NCI-H1092 (cell line): ENCODE results near the gene KDELR3.
"Not testable (repeated sequence)": the region's sequence is repeated elsewhere in the genome, so short reads cannot be mapped to it uniquely, and the experiment has no call there.

Source experiments
- DNase-seq: peaks from one replicate; lab custom pipeline; 2025; lab: John Stamatoyannopoulos, UW

KDELR3 gene

DNA sequence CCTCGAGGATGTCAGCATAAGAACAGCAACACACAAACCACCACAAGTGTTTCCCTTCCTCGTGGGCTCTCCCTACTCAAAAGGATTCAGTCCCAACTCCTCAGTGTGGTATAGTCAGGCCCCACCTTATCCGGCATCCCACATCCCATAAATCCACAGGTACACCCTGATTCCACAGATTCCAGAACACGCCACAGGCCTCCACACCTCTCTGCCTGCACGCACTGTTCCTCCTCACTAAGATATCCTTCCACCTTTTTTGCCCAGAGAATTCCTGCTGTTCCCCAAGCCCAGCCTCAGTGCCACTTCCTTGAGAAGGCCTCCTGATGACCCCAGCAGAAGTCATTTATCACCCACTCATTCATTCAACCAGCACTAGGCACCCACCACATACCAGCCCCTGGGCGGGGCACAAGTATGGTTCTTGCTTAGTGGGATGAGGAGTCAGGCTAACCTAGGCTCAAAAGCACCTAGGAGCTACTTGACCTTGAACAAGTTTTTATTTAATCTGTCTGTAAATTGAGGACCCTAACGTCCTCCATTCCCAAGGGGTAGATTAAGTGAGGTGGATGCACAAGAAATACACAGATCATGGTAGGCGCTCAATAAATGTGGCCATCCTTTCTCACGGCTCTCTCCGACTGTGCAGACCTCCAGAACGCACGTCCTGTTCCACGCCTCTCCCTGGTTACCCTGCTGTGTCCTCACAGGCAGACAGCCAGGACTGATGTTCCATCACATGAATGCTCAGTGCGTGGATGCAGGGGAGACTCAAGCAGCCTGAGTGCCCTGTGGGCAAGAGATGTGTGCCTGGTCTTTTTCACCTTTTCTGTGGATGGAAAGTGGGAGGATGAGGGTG lies 10.8 kb upstream of the KDELR3 start:
- DNase-seq = no peak

DNA sequence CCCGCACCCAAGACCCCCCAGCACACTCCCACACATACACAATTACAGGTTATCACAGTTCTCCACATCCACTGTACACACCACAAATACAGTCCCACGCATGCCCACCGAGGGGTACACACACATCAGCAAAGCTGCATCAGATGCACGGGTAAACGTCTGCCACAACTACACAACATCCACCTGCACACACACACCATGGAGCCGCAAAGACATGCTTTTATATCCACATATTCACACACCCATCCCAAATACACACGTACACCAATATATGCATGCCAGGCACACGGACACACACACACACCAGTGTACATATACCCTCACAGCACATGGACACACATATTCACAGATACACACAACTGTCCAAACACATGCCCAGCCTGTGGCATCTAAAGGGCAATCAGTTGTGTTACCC lies 7.5 kb upstream of the KDELR3 start:
- no peak for DNase-seq

DNA sequence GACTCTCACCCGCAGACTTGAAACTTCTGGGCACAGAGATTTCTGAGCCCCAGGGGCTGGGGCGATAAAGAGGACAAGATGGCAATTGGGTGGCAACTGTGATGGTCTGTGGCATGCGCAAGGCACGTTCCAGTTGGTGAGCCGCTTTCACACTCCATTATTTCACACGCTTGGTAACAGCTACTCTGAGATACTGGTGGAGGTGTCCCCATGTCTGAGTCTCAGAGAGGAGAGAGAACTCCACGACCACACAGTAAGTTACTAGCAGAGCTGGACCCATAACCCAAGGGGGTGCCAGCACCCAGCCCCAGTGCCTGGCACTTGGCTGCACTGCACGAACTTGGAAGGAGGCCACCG lies 6.9 kb upstream of the KDELR3 start:
- DNase-seq = no peak

DNA sequence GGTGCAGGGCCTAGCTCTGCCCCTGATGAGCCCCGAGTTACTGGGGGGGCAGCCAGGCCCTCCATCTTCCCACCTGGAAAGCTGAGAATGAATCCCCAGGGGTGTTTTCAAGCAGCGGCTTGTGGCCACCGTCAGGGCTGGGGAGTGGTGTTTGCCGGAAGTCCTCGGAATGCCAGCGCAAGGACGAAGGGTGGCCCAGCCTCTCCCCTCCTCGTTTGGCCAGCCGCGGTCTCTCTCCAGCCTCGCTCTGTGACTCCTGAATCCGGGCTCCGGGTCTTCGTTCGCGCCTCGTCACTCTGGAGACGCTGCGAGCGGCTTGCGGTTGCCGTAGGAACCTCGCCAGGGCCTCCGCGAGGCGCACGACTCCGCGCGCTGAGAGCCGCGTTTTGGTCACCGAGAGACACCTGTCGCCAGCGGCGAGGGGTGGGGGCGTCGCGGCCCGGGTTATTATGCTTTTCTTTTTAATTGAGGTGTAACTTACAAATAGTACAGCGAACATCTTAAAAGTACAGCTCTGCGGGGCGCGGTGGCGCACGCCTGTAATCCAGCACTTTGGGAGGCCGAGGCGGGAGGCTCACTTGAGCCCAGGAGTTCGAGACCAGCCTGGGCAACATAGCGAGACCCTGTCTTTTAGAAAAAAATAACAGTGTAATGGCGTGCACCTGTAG lies 6.3 kb upstream of the KDELR3 start:
- peak; percentile 92 for DNase-seq

DNA sequence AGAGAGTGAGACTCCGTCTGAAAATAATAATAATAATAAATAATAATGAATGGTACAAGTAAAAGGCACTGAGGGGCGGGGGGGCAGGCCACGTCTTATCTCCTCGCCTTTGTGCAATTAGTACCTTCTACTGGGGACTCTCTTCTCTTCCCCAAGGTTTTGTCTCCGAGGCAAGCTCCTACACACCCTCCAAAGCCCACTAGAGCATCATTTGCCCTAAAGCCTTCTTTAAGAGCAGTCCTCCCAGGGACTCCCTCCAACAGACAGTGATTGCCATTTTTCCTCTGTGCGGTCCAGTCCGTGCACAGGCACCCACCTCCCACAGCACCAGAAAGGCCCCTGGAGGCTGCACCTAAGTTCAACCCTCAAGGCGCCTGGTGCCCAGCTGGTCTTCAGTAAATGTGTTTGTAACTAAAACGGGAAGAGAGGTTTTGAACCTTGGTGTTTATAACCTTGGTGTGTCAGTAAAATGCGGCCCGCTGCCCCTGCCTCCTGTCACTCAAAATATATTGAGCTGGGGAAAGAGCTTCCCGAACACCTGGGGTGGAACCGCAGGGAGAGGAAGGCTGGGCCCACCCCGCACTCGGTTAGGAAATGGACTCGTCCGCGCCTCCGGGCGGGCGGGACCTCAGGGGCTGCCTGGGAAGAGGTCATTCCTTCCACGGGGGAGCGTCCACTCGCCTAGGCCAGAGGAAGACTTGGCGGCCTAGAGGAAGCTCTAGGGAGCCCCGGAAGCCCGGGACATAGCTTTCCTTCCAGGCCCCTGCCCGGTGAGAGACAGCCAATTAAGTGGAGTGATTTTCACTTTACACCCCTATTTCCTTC lies 4.7 kb upstream of the KDELR3 start:
- DNase-seq = no peak

DNA sequence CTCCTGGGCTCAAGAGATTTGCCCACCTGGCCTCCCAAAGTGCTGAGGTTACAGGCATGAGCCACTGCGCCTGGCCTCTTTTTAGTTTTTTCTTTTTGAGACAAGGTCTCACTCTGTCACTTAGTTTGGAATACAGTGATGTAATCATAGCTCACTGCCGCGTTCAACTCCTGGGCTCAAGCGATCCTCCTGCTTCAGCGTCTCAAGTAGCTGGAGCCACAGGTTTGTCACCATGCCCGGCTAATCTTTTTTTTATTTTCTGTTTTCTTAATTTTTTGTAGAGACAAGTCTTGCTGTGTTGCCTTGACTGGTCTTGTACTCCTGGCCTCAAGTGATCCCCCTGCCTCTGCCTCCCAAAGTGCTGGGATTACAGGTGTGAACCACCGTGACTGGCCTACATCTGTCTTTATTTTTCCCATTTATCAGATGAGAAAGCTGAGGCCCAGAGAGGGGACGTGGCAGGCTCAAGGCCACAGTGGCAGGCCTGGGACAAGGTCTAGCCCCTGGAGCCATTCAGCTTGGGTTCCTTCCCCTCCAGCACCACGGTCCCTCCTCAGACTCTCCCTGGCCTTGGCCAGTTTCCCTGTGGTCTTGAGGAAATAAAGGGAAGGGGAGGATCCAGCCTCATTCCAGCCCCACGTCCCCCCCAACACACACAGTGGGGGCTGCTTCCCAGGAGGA lies 2.8 kb upstream of the KDELR3 start:
- DNase-seq = no peak

DNA sequence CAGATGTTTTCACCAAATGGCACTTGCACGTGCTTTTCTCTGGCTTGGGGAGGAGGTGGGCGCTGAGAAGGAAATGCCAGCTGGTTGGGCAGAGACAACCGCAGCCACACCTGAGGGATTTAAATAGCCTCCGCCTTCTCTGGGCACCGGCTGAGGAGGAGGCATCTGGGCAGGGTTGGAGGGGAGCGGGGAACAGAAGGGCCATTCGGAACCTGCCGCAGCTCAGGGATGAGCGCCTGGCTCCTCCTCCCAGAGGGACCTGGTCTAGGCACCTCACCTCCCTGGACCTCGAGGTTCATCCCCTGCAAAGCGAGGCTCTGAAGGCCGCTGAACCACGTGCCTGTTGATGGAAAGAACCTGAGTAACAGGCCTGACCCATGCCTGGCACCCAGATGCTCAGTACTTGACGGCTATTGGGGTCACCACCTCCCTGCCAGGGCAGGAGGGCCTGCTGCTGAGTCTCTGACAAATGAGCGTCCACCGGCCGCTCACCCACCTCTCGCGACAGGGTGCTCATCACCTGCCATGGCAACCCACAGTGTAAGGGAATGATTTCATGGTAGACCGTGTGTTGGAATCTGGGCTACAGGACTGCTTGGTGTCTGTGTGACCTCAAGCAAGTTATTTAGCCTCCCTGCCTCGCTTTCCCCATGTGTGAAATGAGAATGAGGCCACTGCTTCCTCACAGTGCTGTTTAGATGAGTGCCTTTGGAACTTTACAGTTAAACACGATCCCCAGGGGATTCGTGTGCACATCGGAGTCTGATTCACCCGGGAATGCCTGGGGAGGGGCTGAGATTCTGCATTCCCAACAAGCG lies 2.0 kb upstream of the KDELR3 start:
- no peak for DNase-seq

DNA sequence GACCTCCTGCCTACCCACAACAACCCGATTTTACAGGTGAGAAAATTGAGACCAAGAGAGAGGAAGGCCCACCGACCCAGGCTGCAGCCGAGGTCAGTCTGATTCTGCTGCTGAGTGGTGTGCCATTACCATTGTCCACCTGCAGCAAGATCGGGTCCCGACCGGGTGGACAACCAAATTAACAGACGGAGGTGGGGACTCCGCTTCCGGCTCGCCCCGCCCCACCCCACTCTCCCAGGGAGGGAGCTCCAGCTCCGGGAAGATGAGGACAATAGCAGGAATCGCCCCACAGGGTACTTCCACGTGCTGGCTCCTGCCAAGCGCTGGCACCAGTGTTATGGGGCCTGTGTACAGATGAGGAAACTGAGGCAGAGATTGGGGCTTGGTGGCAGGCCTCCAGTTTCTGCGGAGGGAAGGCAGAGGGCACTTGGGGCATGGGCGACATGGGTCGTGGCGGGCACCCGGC lies 425 bp upstream of the KDELR3 start:
- DNase-seq = no peak

DNA sequence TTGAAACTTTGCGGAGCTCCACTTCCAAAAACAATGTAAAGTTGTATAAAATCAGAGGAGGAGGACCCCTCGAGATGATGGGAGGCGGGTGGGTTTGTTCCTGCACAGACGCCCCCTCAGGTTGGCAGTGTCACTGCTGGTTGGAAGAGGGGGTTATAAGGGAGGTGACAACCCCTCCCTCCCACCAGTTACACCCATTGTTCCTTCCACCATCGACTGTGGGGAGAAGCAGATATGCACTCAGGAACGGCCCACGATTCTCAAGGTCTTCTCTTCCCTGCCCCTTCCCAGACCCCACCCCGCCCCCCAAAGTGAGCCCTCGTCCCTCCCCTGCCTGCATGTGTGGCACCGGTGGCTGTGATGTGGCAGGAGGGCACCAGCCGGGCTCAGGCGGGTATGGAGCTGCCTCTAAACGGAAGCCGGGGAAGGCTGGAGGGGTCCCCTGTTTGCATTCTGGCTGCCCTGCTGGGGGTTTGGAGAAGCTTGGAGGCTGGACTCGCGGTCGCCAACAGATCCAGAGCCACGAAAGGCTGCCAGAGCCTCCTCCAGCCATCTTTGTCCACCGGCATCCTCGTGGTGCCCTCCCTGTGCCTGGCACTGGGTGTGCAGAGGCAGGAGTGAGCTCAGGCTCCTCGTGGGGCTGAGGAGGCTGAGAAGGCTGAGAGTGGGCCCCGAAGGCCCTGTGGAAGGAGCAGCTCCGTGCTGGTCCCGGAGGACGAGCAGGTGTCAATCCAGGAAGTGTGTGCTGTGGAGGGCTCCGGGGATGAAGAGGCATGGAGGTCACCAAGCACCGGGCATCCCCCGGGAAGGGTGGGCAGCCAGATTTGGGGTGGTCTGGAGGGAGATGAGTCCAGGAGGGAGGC lies 778 bp downstream of the KDELR3 start:
- DNase-seq = no peak

DNA sequence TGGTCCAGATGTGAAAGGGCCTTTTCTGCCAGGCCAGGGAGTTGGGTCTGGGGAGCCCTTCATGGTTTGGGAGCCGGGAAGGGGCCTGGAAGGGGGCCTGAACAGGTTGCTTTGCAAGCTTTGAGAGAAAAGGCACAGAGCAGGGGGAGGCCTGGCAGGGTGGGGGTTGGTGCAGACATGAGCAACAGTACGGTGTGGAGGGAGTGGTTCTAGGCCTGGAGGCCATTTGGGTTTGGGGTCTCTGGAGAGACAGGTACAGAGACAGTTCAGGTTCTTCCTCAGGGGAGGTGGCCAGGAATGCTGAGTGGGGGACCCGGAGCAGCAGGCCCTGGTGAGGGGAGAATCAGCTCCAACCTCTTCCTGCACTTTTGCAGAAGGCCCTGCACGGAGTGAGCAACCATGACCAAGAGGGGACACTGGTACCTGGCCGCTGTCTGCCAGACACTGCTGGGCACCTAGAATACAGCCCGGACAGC lies 1.4 kb downstream of the KDELR3 start:
- DNase-seq = no peak

DNA sequence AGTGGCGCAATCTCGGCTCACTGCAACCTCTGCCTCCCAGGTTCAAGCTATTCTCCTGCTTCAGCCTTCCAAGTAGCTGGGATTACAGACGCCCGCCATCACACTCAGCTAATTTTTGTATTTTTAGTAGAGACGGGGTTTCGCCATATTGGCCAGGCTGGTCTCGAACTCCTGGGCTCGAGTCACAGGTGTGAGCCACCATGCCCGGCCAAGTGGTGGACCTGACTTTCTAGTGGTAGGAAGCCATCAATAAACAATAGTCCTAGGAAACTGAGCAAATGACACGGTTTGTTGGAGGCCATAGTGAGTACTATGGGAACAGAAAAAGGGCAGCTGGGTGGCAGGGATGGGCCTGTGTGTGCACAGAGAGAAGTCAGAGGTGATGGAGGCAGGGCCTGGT lies 2.3 kb downstream of the KDELR3 start:
- DNase-seq = not testable (repeated sequence)

DNA sequence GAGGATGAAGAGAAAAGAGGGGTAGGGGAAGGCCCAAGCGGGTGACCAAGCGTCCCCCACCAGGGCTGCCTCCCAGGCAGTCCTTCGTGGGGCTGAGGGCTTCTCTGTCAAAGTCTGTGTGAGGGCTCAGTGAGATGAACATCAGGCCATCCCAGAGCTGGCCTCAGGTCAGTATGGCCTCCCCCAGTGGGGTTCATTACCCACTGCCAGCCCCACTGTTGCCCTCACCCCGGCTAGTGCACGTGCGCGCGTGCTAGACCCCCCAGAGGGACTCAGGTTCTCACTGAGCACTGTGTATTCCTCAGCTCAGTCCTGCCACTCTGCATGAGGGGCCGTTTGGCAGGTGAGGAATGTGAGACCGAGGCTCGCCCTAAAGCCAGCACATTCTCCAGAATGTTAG lies 3.3 kb downstream of the KDELR3 start:
- DNase-seq = no peak

DNA sequence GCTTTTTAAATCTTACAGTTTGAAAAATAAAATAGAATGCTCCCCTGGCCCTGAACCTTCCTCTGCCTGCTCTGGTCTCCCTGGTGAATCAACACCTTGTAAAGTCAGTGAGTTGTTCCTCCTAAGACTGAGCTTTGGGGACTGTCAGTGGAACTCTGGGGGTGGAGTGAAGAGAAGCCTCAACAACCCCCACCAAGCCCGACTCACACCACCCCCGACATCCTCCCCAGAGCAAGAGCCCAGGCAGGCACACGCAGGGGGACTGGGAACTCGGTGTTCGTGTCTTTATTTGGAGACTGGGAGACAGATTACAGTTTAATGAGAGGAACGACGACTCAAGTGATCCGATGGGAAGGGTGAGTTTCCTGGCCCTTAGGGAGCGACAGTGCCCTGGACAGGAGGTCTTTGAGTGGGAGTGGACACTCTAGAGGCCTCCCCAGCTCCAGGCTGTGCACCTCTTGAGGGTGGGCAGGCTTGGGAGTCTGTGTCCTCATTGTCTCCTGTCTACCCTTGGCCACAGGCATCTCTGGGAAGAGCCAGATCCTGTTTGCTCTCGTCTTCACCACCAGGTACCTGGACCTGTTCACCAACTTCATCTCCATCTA lies 6.2 kb downstream of the KDELR3 start:
- no peak for DNase-seq

DNA sequence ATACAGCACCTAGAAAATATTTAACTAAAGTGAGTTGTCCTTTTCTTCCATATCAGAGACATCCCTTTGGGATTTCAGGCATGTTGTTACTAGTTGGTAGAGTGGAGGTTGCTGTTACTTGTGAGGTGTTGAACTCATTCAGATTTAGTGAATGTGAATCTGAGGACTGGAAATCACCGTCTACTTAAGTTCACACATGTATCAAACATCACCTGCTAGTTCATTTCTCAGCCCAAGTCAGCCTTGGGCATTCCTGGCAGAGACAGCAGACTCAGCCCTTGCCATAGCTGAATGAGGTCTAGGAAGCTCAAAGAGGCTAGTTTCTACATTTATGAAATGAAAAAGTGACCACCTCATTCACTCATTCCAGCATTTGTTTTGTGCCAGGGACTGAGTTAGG lies 9.7 kb downstream of the KDELR3 start:
- DNase-seq = no peak

DNA sequence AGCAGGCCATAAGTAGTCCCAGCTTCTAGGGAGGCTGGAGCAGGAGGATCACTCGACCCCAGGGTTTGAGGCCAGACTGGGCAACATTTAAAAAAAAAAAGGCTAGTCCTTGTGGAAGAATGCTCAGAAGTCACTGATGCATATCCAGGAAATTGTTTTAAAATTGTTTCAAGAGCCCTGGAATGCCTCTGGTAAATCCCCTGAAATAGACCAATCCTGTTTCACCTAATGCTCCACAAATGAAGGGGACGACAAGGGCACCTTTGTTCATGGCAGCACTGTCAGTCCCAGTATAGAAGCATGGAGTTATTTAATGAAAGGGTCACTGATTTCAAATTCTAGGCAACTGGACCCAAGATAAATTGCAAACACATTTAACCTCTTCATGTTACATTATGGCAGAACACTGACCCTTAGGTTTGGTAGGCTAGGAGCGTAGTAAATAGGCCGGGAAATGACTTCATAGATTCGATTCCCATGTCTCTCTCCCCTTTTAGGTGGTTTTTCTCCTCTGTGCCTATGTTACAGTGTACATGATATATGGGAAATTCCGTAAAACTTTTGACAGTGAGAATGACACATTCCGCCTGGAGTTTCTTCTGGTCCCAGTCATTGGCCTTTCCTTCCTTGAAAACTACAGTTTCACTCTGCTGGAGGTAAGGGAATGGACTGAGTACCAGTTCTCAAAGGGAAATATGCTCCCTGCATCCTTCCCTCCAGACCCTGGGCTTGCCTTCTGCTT lies 11.4 kb downstream of the KDELR3 start:
- DNase-seq = no peak

DNA sequence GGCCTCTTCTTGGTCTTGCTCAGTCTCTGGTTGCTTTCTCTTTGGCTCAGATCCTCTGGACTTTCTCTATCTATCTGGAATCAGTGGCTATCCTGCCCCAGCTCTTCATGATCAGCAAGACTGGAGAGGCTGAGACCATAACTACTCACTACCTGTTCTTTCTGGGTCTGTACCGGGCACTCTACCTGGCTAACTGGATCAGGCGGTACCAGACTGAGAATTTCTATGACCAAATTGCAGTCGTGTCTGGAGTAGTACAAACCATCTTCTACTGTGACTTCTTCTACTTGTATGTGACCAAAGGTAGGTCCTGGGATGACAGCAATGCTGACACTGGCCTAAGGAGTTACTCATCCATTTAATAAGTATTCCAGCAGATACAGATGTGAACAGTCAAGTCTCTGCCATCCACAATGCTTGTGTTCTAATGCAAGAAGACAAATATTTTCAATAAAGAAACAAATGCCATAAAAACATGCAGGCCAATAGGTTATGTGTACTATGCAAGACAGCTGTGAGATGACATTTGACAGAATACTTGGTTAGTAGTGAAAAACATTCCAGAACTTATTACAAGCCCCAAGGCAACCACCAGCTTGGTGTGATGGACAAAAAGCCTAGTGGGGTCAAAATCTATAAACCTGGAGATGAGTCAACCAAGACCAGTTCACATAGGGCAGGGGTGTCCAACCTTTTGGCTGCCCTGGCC lies 13.4 kb downstream of the KDELR3 start:
- no peak for DNase-seq

DNA sequence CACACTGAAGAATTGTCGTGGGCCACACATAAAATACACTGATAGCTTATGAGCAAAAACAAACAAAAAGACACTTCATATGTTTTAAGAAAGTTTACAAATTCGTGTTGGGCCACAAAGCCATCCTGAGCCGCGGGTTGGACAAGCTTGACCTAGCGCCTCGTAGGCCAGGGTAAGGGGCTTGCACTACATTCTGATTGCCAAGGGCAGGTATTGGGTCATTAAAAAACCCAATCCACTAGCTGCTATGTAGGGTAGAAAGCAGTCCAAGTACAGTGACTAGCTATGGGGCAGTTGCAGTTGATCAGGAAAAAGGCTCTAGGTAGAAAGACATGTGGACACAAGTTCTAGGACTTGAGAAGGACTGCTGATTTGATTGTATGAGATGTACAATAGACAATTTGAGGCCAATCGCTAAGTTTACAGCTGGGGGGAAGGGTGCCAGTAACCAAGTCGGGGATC lies 14.0 kb downstream of the KDELR3 start:
- DNase-seq = no peak

DNA sequence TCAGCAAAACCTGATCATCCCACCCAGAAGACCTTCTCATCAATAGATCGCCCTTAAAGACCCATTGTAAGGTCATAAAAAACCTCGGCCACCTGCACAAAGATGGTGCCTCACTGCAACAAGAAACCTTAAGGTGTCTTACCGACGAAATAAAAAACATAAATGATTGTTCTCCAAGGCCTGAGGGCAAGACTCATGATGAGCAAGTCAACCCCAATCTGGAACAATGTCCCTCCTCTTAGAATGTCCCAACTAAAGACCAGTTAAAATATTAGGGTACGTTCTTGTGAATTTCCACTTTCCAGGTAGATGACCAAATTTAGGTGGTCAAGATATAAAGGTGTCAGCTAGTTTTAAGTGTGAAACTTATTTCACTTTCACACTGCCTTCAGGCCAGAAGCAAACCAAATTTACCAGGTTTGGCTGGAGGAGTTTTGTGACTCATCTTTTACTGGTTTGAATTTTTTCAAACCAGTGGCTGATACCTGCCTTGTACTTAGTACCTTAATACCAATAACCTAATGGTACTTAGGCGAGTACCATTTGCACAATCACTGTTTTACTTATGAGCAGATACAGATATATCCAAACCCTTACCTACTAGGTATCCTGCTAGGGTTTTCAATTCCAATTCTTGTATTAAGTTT lies 14.9 kb downstream of the KDELR3 start:
- no peak for DNase-seq
